ENCODE data around the gene ABCA13.

ABCA13 gene

DNA sequence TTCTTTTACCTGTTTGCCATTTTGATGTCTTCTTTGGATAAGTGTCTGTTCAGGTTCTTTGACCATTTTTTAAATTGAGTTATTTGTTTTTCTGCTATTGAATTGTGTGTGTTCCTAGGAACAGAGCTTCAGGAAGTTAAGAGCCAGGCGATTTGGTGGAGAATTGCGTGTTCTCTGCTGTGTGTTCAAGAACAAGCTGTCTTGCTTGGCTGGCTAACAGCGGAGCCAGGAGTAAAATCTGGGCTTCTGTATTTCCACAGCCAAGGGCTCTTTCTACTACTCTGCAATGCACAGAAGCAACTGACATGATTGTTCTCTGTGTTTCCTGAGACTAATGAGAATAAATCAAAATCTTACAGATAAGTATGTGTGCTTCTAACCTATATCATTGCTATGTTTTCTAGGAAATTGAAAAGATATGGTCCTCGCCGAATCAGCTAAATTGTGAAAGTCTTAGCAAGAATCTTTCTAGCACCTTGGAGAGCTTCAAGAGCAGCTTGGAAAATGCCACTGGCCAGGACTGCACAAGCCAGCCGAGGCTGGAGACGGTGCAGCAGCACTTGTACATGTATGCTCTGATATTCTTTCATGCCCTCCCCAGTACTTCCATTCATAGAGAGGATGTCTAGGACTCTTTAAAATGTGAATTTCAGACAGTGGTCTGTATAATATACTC, 124.2 kb downstream of the ABCA13 start:
- TF ChIP-seq, protein P1, sequence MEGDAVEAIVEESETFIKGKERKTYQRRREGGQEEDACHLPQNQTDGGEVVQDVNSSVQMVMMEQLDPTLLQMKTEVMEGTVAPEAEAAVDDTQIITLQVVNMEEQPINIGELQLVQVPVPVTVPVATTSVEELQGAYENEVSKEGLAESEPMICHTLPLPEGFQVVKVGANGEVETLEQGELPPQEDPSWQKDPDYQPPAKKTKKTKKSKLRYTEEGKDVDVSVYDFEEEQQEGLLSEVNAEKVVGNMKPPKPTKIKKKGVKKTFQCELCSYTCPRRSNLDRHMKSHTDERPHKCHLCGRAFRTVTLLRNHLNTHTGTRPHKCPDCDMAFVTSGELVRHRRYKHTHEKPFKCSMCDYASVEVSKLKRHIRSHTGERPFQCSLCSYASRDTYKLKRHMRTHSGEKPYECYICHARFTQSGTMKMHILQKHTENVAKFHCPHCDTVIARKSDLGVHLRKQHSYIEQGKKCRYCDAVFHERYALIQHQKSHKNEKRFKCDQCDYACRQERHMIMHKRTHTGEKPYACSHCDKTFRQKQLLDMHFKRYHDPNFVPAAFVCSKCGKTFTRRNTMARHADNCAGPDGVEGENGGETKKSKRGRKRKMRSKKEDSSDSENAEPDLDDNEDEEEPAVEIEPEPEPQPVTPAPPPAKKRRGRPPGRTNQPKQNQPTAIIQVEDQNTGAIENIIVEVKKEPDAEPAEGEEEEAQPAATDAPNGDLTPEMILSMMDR (IDR thresholded peaks at IDR 0.05; ENCODE audit: extremely low read depth, insufficient read depth, missing control alignments): no peak
- in situ Hi-C loops (cut with MboI; ENCODE audit: low pct_unique_long_range_greater_than_20kb, low sequenced_read_pairs, unreplicated experiment): no loop called here
- DNase-seq (ENCODE audit: low spot score): no peak

DNA sequence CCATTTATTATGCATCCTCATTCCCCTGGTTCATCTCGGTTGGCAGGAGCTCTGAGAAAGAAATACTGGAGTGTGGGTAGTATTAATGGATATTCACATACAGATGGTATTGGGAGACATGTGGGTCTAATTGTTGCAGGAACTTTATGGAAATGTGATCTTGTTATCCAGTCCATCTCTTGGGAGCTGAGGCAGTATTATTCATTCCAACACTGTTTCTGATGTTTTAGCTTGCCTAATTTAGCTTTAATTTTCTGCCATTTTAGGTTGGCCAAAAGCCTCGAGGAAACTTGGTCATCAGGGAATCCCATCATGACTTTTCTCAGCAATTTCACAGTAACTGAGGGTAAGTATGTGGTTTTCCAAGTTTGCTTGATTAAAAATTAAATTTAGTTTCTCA, 125.7 kb downstream of the ABCA13 start:
- in situ Hi-C loops (cut with MboI; ENCODE audit: low pct_unique_long_range_greater_than_20kb, low sequenced_read_pairs, unreplicated experiment): no loop called here
- DNase-seq (ENCODE audit: low spot score): no peak
- TF ChIP-seq, protein P1 (IDR thresholded peaks at IDR 0.05; ENCODE audit: extremely low read depth, insufficient read depth, missing control alignments): no peak

DNA sequence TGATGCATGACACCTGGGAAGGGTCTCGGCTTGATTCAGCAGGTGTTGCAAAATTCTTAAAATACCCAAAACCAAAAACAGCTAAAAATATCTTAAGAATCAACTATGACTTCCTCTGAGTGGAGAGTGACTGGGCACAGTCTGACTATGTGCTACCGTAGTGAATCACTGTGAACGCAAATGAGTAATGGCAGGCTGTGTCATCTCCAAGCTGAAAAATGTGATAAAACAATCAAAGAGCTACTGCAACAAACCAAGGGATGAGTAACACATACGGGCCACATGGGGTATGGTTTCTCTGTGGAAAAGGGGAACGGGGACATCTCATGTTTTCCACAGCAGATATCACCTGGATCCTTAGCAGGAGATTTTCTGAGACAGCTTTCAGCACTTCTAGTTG, 127.5 kb downstream of the ABCA13 start:
- TF ChIP-seq, protein P1 (IDR thresholded peaks at IDR 0.05; ENCODE audit: extremely low read depth, insufficient read depth, missing control alignments): no peak
- DNase-seq (ENCODE audit: low spot score): peak; percentile 27
- in situ Hi-C loops (cut with MboI; ENCODE audit: low pct_unique_long_range_greater_than_20kb, low sequenced_read_pairs, unreplicated experiment): no loop called here

DNA sequence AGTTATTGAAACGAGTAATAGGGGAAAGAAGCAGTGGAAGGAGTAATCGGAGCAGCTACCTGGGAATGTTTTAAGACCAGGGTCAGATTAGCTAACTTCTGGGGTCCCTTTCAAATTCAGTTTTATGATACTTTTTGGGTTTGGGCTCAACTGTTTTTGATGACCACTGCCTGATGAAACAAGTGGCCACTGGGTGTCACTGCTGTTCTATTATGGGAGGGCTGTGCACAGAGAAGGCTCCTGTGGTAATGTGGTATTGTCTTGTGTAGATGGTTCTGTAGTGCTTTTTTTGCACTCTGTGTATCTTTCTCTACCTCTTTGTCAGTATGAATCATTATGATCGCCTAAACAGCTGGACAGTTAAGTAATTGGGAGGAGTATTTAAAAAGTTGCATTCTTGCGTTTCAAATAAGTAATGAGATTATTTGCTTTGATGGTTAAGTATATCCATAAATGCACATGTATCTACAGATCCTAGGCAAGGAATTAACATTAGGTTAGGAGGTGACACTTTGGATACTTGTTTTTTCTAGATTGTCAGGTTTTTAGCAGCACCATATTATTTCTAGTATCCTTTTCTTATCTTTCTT, 128.4 kb downstream of the ABCA13 start:
- in situ Hi-C loops (cut with MboI; ENCODE audit: low pct_unique_long_range_greater_than_20kb, low sequenced_read_pairs, unreplicated experiment): no loop called here
- TF ChIP-seq, protein P1 (IDR thresholded peaks at IDR 0.05; ENCODE audit: extremely low read depth, insufficient read depth, missing control alignments): peak; percentile 67
- peak; percentile 61 for DNase-seq (ENCODE audit: low spot score)

DNA sequence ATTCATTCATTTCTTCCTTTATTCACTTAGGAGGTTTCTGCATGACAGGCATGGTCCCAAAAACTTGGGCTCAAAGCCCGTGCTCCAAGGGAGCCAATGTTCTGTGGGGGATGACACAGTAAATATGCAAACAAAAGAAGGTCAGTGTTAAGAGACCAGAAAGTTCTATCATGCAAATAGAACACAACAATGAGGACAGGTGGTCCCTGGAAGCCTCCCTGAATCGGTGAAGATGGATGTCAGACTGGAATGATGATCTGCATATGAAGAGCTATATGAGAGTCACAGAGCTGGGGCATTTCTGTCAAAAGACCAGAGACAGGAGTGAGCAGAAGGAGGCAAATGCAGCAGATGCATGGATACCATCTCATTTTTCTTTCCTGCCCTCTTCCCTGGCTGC, 129.0 kb downstream of the ABCA13 start:
- TF ChIP-seq, protein P1 (IDR thresholded peaks at IDR 0.05; ENCODE audit: extremely low read depth, insufficient read depth, missing control alignments): no peak
- in situ Hi-C loops (cut with MboI; ENCODE audit: low pct_unique_long_range_greater_than_20kb, low sequenced_read_pairs, unreplicated experiment): no loop called here

DNA sequence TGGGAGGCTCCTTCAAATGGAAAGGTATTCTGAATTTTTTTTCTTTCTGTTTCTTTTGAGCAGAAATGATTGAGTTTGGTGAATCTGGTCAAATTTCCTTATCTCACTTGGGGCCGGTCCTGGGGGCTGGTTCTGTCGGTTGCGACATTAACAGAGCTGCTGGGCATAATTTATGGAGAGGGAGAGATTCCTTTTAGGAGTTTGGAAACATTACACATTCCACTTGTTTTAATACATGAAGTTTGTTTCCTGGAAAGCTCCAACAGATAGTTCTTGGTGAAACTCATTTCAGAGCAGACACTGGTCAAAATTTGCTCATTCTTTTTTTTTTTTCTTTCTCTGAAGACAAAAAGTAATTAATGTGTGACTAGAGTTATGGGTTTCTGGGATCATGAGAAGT, 129.9 kb downstream of the ABCA13 start:
- in situ Hi-C loops (cut with MboI; ENCODE audit: low pct_unique_long_range_greater_than_20kb, low sequenced_read_pairs, unreplicated experiment): no loop called here
- TF ChIP-seq, protein P1 (IDR thresholded peaks at IDR 0.05; ENCODE audit: extremely low read depth, insufficient read depth, missing control alignments): no peak
- no peak for DNase-seq (ENCODE audit: low spot score)

More for the DNA sequence above, 129.0 kb downstream of the ABCA13 start:
- DNase-seq (ENCODE audit: low spot score): no peak

Data from GM13977 (cell line).